WTC11 (cell line): Measurements from ENCODE around the gene PRPSAP2. TPM values are rescaled to one million over a fixed set of nuclear protein-coding genes. Genes with fewer than 3 reads are reported as not detected.

ENCODE experiments used
- ATAC-seq: fragments of 200-7000 bp; cut with Tn5 transposase; 2 replicates; pipeline ENCODE4 v1.10.0; 2021; ENCODE audit warnings: mild to moderate bottlenecking, moderate library complexity
- CTCF ChIA-PET: fragments of 300-600 bp; sonication (Branson Sonifier 250); formaldehyde crosslinking; loops from one replicate; lab custom pipeline; 2021; ENCODE audit warnings: antibody characterized with exemption; lab: Charles Lee
- POLR2A ChIA-PET: fragments of 350-600 bp; sonication (Branson Sonifier 250); formaldehyde crosslinking; loops from one replicate; lab custom pipeline; 2021; ENCODE audit warnings: antibody characterized with exemption; lab: Charles Lee
- DNase-seq: peaks from one replicate; pipeline ENCODE4 v3.0.0; 2021; ENCODE audit warnings: low spot score
- H3K27ac Mint-ChIP-seq: 2 replicates; pipeline ENCODE4 v1.8.0; 2021; ENCODE audit warnings: mixed read lengths
- H3K27me3 Mint-ChIP-seq: 2 replicates; pipeline ENCODE4 v1.8.0; 2021; ENCODE audit warnings: low read depth, mild to moderate bottlenecking, moderate library complexity, mixed read lengths
- H3K36me3 Mint-ChIP-seq: 2 replicates; pipeline ENCODE4 v1.8.0; 2021; ENCODE audit warnings: mixed read lengths
- H3K4me1 Mint-ChIP-seq: 2 replicates; pipeline ENCODE4 v1.8.0; 2022; ENCODE audit warnings: mixed read lengths
- H3K4me3 Mint-ChIP-seq: 2 replicates; pipeline ENCODE4 v1.8.0; 2021; ENCODE audit warnings: mild to moderate bottlenecking, moderate library complexity, mixed read lengths
- H3K9me3 Mint-ChIP-seq: 2 replicates; pipeline ENCODE4 v1.8.0; 2021; ENCODE audit warnings: mixed read lengths
- ATF1 ChIP-seq: sonication (generic); formaldehyde crosslinking; IDR thresholded peaks from 2 replicates; pipeline ENCODE4 v1.8.1; 2023; ENCODE audit warnings: mild to moderate bottlenecking, moderate library complexity, missing genetic modification reagents
- CDX4 ChIP-seq: fragments of 250-450 bp; sonication (Bioruptor Pico); IDR thresholded peaks from 2 replicates; pipeline ENCODE4 v1.9.0; 2021; ENCODE audit warnings: moderate library complexity, mild to moderate bottlenecking, inconsistent platforms, borderline replicate concordance
- CREM ChIP-seq: sonication (generic); formaldehyde crosslinking; IDR thresholded peaks from 2 replicates; pipeline ENCODE4 v1.8.1; 2022; ENCODE audit warnings: mild to moderate bottlenecking, missing genetic modification reagents, moderate library complexity
- ELF4 ChIP-seq: sonication (generic); formaldehyde crosslinking; IDR thresholded peaks from 2 replicates; pipeline ENCODE4 v1.8.1; 2022; ENCODE audit warnings: low read depth, mild to moderate bottlenecking, moderate library complexity, missing genetic modification reagents
- EMX1 ChIP-seq: fragments of 250-450 bp; sonication (Bioruptor Pico); IDR thresholded peaks from 2 replicates; pipeline ENCODE4 v1.8.0; 2021; ENCODE audit warnings: mild to moderate bottlenecking
- FOXP1 ChIP-seq: sonication (generic); formaldehyde crosslinking; IDR thresholded peaks from 2 replicates; pipeline ENCODE4 v1.8.0; 2022; ENCODE audit warnings: missing genetic modification reagents, mild to moderate bottlenecking, moderate library complexity, borderline replicate concordance
- GABPB1 ChIP-seq: sonication (generic); formaldehyde crosslinking; IDR thresholded peaks from 2 replicates; pipeline ENCODE4 v1.8.1; 2023; ENCODE audit warnings: mild to moderate bottlenecking, missing genetic modification reagents
- IRF2 ChIP-seq: sonication (generic); formaldehyde crosslinking; IDR thresholded peaks from 2 replicates; pipeline ENCODE4 v1.8.0; 2022; ENCODE audit warnings: low read depth, missing genetic modification reagents, borderline replicate concordance
- JAZF1 ChIP-seq: fragments of 250-450 bp; sonication (Bioruptor Pico); IDR thresholded peaks from 2 replicates; pipeline ENCODE4 v1.9.0; 2021; ENCODE audit warnings: moderate library complexity, mild to moderate bottlenecking, inconsistent platforms
- NFE2L1 ChIP-seq: sonication (generic); formaldehyde crosslinking; IDR thresholded peaks from 2 replicates; pipeline ENCODE4 v1.8.1; 2023; ENCODE audit warnings: missing genetic modification reagents
- NFYB ChIP-seq: sonication (generic); formaldehyde crosslinking; conservative IDR thresholded peaks from 2 replicates; pipeline ENCODE4 v1.8.0; 2022; ENCODE audit warnings: low read depth, missing genetic modification reagents
- NR1H2 ChIP-seq: sonication (generic); formaldehyde crosslinking; IDR thresholded peaks from 2 replicates; pipeline ENCODE4 v1.9.0; 2021; ENCODE audit warnings: mild to moderate bottlenecking, moderate library complexity, missing genetic modification reagents
- PRRX2 ChIP-seq: fragments of 250-450 bp; sonication (Bioruptor Pico); IDR thresholded peaks from 2 replicates; pipeline ENCODE4 v1.8.0; 2021; ENCODE audit warnings: mild to moderate bottlenecking
- RELA ChIP-seq: sonication (generic); formaldehyde crosslinking; IDR thresholded peaks from 2 replicates; pipeline ENCODE4 v1.8.1; 2022; ENCODE audit warnings: missing genetic modification reagents, mild to moderate bottlenecking, borderline replicate concordance
- SP1 ChIP-seq: sonication (generic); formaldehyde crosslinking; conservative IDR thresholded peaks from 2 replicates; pipeline ENCODE4 v1.8.1; 2022; ENCODE audit warnings: missing genetic modification reagents
- TEAD1 ChIP-seq: sonication (generic); formaldehyde crosslinking; IDR thresholded peaks from 2 replicates; pipeline ENCODE4 v1.8.0; 2022; ENCODE audit warnings: mild to moderate bottlenecking, missing genetic modification reagents
- USF2 ChIP-seq: sonication (generic); formaldehyde crosslinking; IDR thresholded peaks from 2 replicates; pipeline ENCODE4 v1.8.1; 2023; ENCODE audit warnings: mild to moderate bottlenecking, missing genetic modification reagents, moderate library complexity
- ZBTB21 ChIP-seq: sonication (generic); formaldehyde crosslinking; IDR thresholded peaks from 2 replicates; pipeline ENCODE4 v1.8.1; 2023; ENCODE audit warnings: mild to moderate bottlenecking, missing genetic modification reagents, borderline replicate concordance
- ZNF138 ChIP-seq: sonication (generic); formaldehyde crosslinking; conservative IDR thresholded peaks from 2 replicates; pipeline ENCODE4 v1.8.1; 2022; ENCODE audit warnings: mild to moderate bottlenecking, moderate library complexity, missing genetic modification reagents
- ZNF232 ChIP-seq: sonication (generic); formaldehyde crosslinking; IDR thresholded peaks from 2 replicates; pipeline ENCODE4 v1.8.0; 2022; ENCODE audit warnings: mild to moderate bottlenecking, missing genetic modification reagents
- ZNF425 ChIP-seq: fragments of 250-450 bp; sonication (Bioruptor Pico); conservative IDR thresholded peaks from 2 replicates; pipeline ENCODE4 v1.9.0; 2021; ENCODE audit warnings: mild to moderate bottlenecking
- total RNA-seq: library from RNA; stranded (reverse); gene quantifications from 3 replicates; pipeline ENCODE4 v1.2.3, GENCODE V29; 2021
- TF ChIP-seq, protein P1 (sequence below): sonication (generic); formaldehyde crosslinking; IDR thresholded peaks from 2 replicates; pipeline ENCODE4 v1.8.1; 2023; ENCODE audit warnings: mild to moderate bottlenecking, missing genetic modification reagents
- TF ChIP-seq, protein P2 (sequence below): fragments of 250-450 bp; sonication (Bioruptor Pico); IDR thresholded peaks from 2 replicates; pipeline ENCODE4 v1.9.0; 2021; ENCODE audit warnings: mild to moderate bottlenecking
- TF ChIP-seq, protein P3 (sequence below): sonication (generic); formaldehyde crosslinking; IDR thresholded peaks from 2 replicates; pipeline ENCODE4 v1.8.0; 2022; ENCODE audit warnings: mild to moderate bottlenecking, missing genetic modification reagents

PRPSAP2 gene
- total RNA-seq, 1 experiment from 2014 or later: 50.9 TPM

- no peak overlapping the region for H3K27ac Mint-ChIP-seq
- H3K36me3 Mint-ChIP-seq: peaks cover 21% of the 10 kb centered on the region
- TF ChIP-seq JAZF1 (CRISPR knock-in tag): no peak
- no peak for TF ChIP-seq CDX4
- TF ChIP-seq EMX1 (CRISPR knock-in tag): no peak
- no peak for TF ChIP-seq GABPB1 (CRISPR knock-in tag)
- TF ChIP-seq ZNF425 (CRISPR knock-in tag): no peak
- no peak for TF ChIP-seq NFYB (CRISPR knock-in tag)
- TF ChIP-seq CREM: no peak
- TF ChIP-seq FOXP1 (CRISPR knock-in tag): no peak
- TF ChIP-seq ATF1: no peak
- TF ChIP-seq ZNF138 (CRISPR knock-in tag): no peak
- TF ChIP-seq NFE2L1 (CRISPR knock-in tag): no peak
- ChIA-PET POLR2A (no interaction called here), CTCF (no interaction called here)
- no peak overlapping the region for H3K4me3 Mint-ChIP-seq
- ATAC-seq (no peak), DNase-seq (no peak)
- H3K9me3 Mint-ChIP-seq: no peaks in the 10 kb centered on the region
- no peaks in the 10 kb centered on the region for H3K27me3 Mint-ChIP-seq
- H3K4me1 Mint-ChIP-seq: no peaks in the 10 kb centered on the region
Observed at GRCh38 chr17:18978050-18978449, 120.1 kb downstream of the PRPSAP2 start.

GRCh38 chr17:18978655-18979054 is 120.7 kb downstream of the PRPSAP2 start:
- CTCF ChIA-PET: no interaction called here
- Mint-ChIP-seq H3K27ac (no peak overlapping the region), H3K36me3 (peaks cover 17% of the 10 kb centered on the region), H3K9me3 (no peaks in the 10 kb centered on the region), H3K27me3 (no peaks in the 10 kb centered on the region), H3K4me1 (no peaks in the 10 kb centered on the region)
- POLR2A ChIA-PET: no interaction called here
- DNase-seq (no peak), ATAC-seq (no peak)
- no peak for TF ChIP-seq USF2 (CRISPR knock-in tag)
- TF ChIP-seq ELF4 (CRISPR knock-in tag): no peak
- no peak for TF ChIP-seq IRF2
- TF ChIP-seq PRRX2 (CRISPR knock-in tag): no peak
- TF ChIP-seq, protein P1, sequence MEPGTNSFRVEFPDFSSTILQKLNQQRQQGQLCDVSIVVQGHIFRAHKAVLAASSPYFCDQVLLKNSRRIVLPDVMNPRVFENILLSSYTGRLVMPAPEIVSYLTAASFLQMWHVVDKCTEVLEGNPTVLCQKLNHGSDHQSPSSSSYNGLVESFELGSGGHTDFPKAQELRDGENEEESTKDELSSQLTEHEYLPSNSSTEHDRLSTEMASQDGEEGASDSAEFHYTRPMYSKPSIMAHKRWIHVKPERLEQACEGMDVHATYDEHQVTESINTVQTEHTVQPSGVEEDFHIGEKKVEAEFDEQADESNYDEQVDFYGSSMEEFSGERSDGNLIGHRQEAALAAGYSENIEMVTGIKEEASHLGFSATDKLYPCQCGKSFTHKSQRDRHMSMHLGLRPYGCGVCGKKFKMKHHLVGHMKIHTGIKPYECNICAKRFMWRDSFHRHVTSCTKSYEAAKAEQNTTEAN (CRISPR knock-in tag): no peak
- TF ChIP-seq CDX4: no peak
- TF ChIP-seq, protein P2, sequence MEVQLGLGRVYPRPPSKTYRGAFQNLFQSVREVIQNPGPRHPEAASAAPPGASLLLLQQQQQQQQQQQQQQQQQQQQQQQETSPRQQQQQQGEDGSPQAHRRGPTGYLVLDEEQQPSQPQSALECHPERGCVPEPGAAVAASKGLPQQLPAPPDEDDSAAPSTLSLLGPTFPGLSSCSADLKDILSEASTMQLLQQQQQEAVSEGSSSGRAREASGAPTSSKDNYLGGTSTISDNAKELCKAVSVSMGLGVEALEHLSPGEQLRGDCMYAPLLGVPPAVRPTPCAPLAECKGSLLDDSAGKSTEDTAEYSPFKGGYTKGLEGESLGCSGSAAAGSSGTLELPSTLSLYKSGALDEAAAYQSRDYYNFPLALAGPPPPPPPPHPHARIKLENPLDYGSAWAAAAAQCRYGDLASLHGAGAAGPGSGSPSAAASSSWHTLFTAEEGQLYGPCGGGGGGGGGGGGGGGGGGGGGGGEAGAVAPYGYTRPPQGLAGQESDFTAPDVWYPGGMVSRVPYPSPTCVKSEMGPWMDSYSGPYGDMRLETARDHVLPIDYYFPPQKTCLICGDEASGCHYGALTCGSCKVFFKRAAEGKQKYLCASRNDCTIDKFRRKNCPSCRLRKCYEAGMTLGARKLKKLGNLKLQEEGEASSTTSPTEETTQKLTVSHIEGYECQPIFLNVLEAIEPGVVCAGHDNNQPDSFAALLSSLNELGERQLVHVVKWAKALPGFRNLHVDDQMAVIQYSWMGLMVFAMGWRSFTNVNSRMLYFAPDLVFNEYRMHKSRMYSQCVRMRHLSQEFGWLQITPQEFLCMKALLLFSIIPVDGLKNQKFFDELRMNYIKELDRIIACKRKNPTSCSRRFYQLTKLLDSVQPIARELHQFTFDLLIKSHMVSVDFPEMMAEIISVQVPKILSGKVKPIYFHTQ (CRISPR knock-in tag): no peak
- TF ChIP-seq SP1 (CRISPR knock-in tag): no peak
- TF ChIP-seq, protein P3, sequence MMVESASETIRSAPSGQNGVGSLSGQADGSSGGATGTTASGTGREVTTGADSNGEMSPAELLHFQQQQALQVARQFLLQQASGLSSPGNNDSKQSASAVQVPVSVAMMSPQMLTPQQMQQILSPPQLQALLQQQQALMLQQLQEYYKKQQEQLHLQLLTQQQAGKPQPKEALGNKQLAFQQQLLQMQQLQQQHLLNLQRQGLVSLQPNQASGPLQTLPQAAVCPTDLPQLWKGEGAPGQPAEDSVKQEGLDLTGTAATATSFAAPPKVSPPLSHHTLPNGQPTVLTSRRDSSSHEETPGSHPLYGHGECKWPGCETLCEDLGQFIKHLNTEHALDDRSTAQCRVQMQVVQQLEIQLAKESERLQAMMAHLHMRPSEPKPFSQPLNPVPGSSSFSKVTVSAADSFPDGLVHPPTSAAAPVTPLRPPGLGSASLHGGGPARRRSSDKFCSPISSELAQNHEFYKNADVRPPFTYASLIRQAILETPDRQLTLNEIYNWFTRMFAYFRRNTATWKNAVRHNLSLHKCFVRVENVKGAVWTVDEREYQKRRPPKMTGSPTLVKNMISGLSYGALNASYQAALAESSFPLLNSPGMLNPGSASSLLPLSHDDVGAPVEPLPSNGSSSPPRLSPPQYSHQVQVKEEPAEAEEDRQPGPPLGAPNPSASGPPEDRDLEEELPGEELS (CRISPR knock-in tag): no peak
- no peak for TF ChIP-seq ZBTB21 (CRISPR knock-in tag)
- no peak for TF ChIP-seq TEAD1 (CRISPR knock-in tag)
- TF ChIP-seq NR1H2 (CRISPR knock-in tag): no peak
- TF ChIP-seq ZNF232: no peak
- TF ChIP-seq RELA (CRISPR knock-in tag): no peak
- TF ChIP-seq, all 79 proteins: peak for 0
- H3K4me3 Mint-ChIP-seq: no peak overlapping the region
